H9 (cell line): ENCODE data around the gene CFAP47. TPM values are rescaled to one million over a fixed set of nuclear protein-coding genes. Genes with fewer than 3 reads are reported as not detected.

Source experiments
- DNase-seq: peaks from one replicate; pipeline ENCODE4 v3.0.0-alpha.2; 2017
- H2AFZ ChIP-seq: one replicate; pipeline ENCODE4 v1.6.1; 2013; ENCODE audit warnings: mild to moderate bottlenecking, low read length, control low read depth, moderate library complexity
- H2AK5ac ChIP-seq: 2 replicates; pipeline ENCODE4 v1.6.1; 2013; ENCODE audit warnings: low read length, control low read depth, mixed read lengths; ENCODE audit not compliant: insufficient read length
- H2BK120ac ChIP-seq: one replicate; pipeline ENCODE4 v1.6.1; 2013; ENCODE audit warnings: low read depth, mild to moderate bottlenecking, low read length, control low read depth, inconsistent platforms; ENCODE audit not compliant: poor library complexity, severe bottlenecking
- H2BK12ac ChIP-seq: 2 replicates; pipeline ENCODE4 v1.6.1; 2013; ENCODE audit warnings: low read length, control low read depth, mixed read lengths, low read depth; ENCODE audit not compliant: insufficient read length
- H2BK15ac ChIP-seq: 2 replicates; pipeline ENCODE4 v1.6.1; 2013; ENCODE audit warnings: low read depth, low read length, control low read depth
- H2BK20ac ChIP-seq: one replicate; pipeline ENCODE4 v1.6.1; 2013; ENCODE audit warnings: low read depth, mild to moderate bottlenecking, low read length, control low read depth, inconsistent platforms; ENCODE audit not compliant: poor library complexity, severe bottlenecking
- H2BK5ac ChIP-seq: 2 replicates; pipeline ENCODE4 v1.6.1; 2013; ENCODE audit warnings: low read length, control low read depth, mixed read lengths; ENCODE audit not compliant: insufficient read length
- H3K14ac ChIP-seq: 2 replicates; pipeline ENCODE4 v1.6.1; 2013; ENCODE audit warnings: low read length, control low read depth; ENCODE audit not compliant: insufficient read depth
- H3K18ac ChIP-seq: 2 replicates; pipeline ENCODE4 v1.6.1; 2013; ENCODE audit warnings: low read depth, mild to moderate bottlenecking, mixed read lengths, low read length, control low read depth; ENCODE audit not compliant: insufficient read length
- H3K23ac ChIP-seq: 2 replicates; pipeline ENCODE4 v1.6.1; 2013; ENCODE audit warnings: low read length, control low read depth, mixed read lengths, low read depth; ENCODE audit not compliant: insufficient read length
- H3K23me2 ChIP-seq: 2 replicates; pipeline ENCODE4 v1.6.1; 2013; ENCODE audit warnings: low read depth, mild to moderate bottlenecking, mixed read lengths, low read length, control low read depth; ENCODE audit not compliant: insufficient read length, poor library complexity, severe bottlenecking
- H3K27ac ChIP-seq: 2 replicates; pipeline ENCODE4 v1.5.1; 2013; ENCODE audit warnings: low read length, control low read depth, mixed read lengths, low read depth; ENCODE audit not compliant: insufficient read length
- H3K27me3 ChIP-seq: 2 replicates; pipeline ENCODE4 v1.6.1; 2013; ENCODE audit warnings: low read length, control low read depth, inconsistent platforms; ENCODE audit not compliant: insufficient read depth
- H3K4ac ChIP-seq: 2 replicates; pipeline ENCODE4 v1.6.1; 2013; ENCODE audit warnings: low read depth, mild to moderate bottlenecking, control low read depth, inconsistent platforms, low read length, moderate library complexity
- H3K4me1 ChIP-seq: 2 replicates; pipeline ENCODE4 v1.6.1; 2013; ENCODE audit warnings: low read length, control low read depth, inconsistent platforms; ENCODE audit not compliant: insufficient read depth
- H3K4me2 ChIP-seq: 2 replicates; pipeline ENCODE4 v1.6.1; 2013; ENCODE audit warnings: low read length, control low read depth, mixed read lengths; ENCODE audit not compliant: insufficient read length, insufficient read depth
- H3K56ac ChIP-seq: 2 replicates; pipeline ENCODE4 v1.6.1; 2013; ENCODE audit warnings: low read depth, mild to moderate bottlenecking, mixed read lengths, low read length, control low read depth; ENCODE audit not compliant: insufficient read length
- H3K79me1 ChIP-seq: 2 replicates; pipeline ENCODE4 v1.6.1; 2013; ENCODE audit warnings: low read depth, mild to moderate bottlenecking, moderate library complexity, low read length, control low read depth, inconsistent platforms; ENCODE audit not compliant: insufficient read depth, poor library complexity, severe bottlenecking
- H3K79me2 ChIP-seq: 2 replicates; pipeline ENCODE4 v1.6.1; 2013; ENCODE audit warnings: low read length, control low read depth, inconsistent platforms; ENCODE audit not compliant: insufficient read depth
- H3K9ac ChIP-seq: 2 replicates; pipeline ENCODE4 v1.6.1; 2013; ENCODE audit warnings: low read length, control low read depth, mixed read lengths; ENCODE audit not compliant: insufficient read length; ENCODE audit errors: extremely low read depth
- H3K9me3 ChIP-seq: one replicate; pipeline ENCODE4 v1.6.1; 2013; ENCODE audit warnings: low read depth, low read length, inconsistent platforms; ENCODE audit not compliant: control insufficient read depth
- H3T11ph ChIP-seq: one replicate; pipeline ENCODE4 v1.6.1; 2013; ENCODE audit warnings: mild to moderate bottlenecking, low read length, control low read depth, inconsistent platforms
- H4K20me1 ChIP-seq: one replicate; pipeline ENCODE4 v1.6.1; 2013; ENCODE audit not compliant: control insufficient read depth, insufficient read length, insufficient read depth
- H4K5ac ChIP-seq: 2 replicates; pipeline ENCODE4 v1.6.1; 2013; ENCODE audit warnings: low read depth, mild to moderate bottlenecking, mixed read lengths, low read length, control low read depth; ENCODE audit not compliant: insufficient read length
- H4K8ac ChIP-seq: replicated peaks from 2 replicates; pipeline ENCODE4 v1.6.1; 2013; ENCODE audit warnings: low read length, control low read depth, mixed read lengths, low read depth; ENCODE audit not compliant: insufficient read length
- H4K91ac ChIP-seq: 2 replicates; pipeline ENCODE4 v1.6.1; 2013; ENCODE audit warnings: low read depth, mild to moderate bottlenecking, moderate library complexity, mixed read lengths, low read length, control low read depth; ENCODE audit not compliant: insufficient read length
- H3K27ac Mint-ChIP-seq, 3 experiments: 2 replicates in 2 of 3; 3 replicates in 1 of 3; pipeline ENCODE4 v1.8.0; 2020 to 2021; ENCODE audit warnings: mixed read lengths in 3 of 3, mild to moderate bottlenecking in 1 of 3, moderate library complexity in 1 of 3
- H3K27me3 Mint-ChIP-seq: 2 replicates; pipeline ENCODE4 v1.8.0; 2021; ENCODE audit warnings: low read depth, mild to moderate bottlenecking, moderate library complexity, mixed read lengths
- H3K36me3 Mint-ChIP-seq, 3 experiments: 2 replicates in 2 of 3; 3 replicates in 1 of 3; pipeline ENCODE4 v1.8.0; 2020 to 2021; ENCODE audit warnings: low read depth in 3 of 3, mixed read lengths in 3 of 3; ENCODE audit not compliant: insufficient read depth in 1 of 3
- H3K4me1 Mint-ChIP-seq, 2 experiments: 2 replicates each; pipeline ENCODE4 v1.8.0; 2020; ENCODE audit warnings: mixed read lengths in 2 of 2
- H3K4me3 Mint-ChIP-seq, 2 experiments: 2 replicates in 1 of 2; 3 replicates in 1 of 2; pipeline ENCODE4 v1.8.0; 2020 to 2021; ENCODE audit warnings: mild to moderate bottlenecking in 2 of 2, mixed read lengths in 2 of 2, moderate library complexity in 1 of 2
- H3K9me3 Mint-ChIP-seq, 2 experiments: 2 replicates in 1 of 2; 3 replicates in 1 of 2; pipeline ENCODE4 v1.8.0; 2020; ENCODE audit warnings: mild to moderate bottlenecking in 2 of 2, mixed read lengths in 2 of 2, moderate library complexity in 1 of 2
- WGBS: extraction: QIAGEN DNeasy Blood & Tissue Kit; methylation state at CpG from one replicate; pipeline ENCODE4 v1.1.7; 2013; ENCODE audit warnings: missing lambda C conversion rate, low lambda C conversion rate, mixed read lengths; ENCODE audit not compliant: insufficient read length; ENCODE audit errors: extremely low coverage; 5-methylcytosine and 5-hydroxymethylcytosine counted together
- total RNA-seq: library from RNA; stranded (reverse); gene quantifications from 2 replicates; pipeline ENCODE4 v1.2.1, GENCODE V29; 2021
- TF ChIP-seq, protein P1 (sequence below): fragments of 200-600 bp; sonication (generic); conservative IDR thresholded peaks from 3 replicates; pipeline ENCODE4 v1.8.0; 2021; ENCODE audit warnings: antibody characterized with exemption, mild to moderate bottlenecking

Gene CFAP47
- total RNA-seq, 1 experiment from 2014 or later = not detected

DNA sequence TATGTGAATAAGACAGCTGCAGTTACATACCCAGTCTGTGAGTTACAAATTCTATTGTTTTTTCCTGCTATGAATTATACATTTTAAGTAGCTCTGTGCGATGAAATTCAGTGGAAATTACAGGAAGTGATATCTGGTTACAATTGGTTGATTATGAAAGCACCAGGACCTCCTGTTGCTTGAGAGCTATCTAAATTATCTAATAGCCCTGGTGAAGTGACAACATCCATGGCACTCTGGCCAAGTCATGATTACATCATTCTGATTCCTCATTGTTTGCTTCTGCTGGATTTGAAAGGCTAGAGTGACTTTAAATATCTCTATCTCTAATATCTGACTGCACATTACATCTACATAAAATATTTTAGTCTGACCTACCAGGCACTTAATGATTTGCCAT is 515.0 kb downstream of the CFAP47 start:
- TF ChIP-seq, protein P1, sequence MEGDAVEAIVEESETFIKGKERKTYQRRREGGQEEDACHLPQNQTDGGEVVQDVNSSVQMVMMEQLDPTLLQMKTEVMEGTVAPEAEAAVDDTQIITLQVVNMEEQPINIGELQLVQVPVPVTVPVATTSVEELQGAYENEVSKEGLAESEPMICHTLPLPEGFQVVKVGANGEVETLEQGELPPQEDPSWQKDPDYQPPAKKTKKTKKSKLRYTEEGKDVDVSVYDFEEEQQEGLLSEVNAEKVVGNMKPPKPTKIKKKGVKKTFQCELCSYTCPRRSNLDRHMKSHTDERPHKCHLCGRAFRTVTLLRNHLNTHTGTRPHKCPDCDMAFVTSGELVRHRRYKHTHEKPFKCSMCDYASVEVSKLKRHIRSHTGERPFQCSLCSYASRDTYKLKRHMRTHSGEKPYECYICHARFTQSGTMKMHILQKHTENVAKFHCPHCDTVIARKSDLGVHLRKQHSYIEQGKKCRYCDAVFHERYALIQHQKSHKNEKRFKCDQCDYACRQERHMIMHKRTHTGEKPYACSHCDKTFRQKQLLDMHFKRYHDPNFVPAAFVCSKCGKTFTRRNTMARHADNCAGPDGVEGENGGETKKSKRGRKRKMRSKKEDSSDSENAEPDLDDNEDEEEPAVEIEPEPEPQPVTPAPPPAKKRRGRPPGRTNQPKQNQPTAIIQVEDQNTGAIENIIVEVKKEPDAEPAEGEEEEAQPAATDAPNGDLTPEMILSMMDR = no peak
- Histone ChIP-seq H4K8ac (no peak overlapping the region), H3K23ac (no peak overlapping the region), H2BK5ac (no peak overlapping the region), H3K18ac (no peak overlapping the region), H2BK15ac (no peak overlapping the region), H3K4me1 (no peaks in the 10 kb centered on the region), H4K91ac (no peak overlapping the region), H3K9ac (no peak overlapping the region), H3K27ac (no peak overlapping the region), H3K4me2 (no peak overlapping the region), H2AK5ac (no peak overlapping the region), H3T11ph (no peak overlapping the region), H3K23me2 (no peaks in the 10 kb centered on the region), H2AFZ (no peak overlapping the region), H3K79me1 (no peaks in the 10 kb centered on the region), H3K27me3 (no peaks in the 10 kb centered on the region), H3K9me3 (peaks cover 9% of the 10 kb centered on the region), H3K56ac (no peak overlapping the region), H3K14ac (no peak overlapping the region), H3K4ac (no peak overlapping the region), H2BK120ac (no peak overlapping the region), H4K20me1 (no peaks in the 10 kb centered on the region), H4K5ac (no peak overlapping the region), H2BK20ac (no peak overlapping the region), H3K79me2 (no peaks in the 10 kb centered on the region), H2BK12ac (no peak overlapping the region)
- no CpG with 5 or more reads among the region's 1 CpG for WGBS
- peaks cover 53 to 56% of the 10 kb centered on the region in 2 experiments for H3K9me3 Mint-ChIP-seq
- no peak for DNase-seq
- H3K27me3 Mint-ChIP-seq = no peaks in the 10 kb centered on the region; the same call in 1 of the 2 replicates
- H3K36me3 Mint-ChIP-seq = peaks cover 0 to 2% (median 0%) of the 10 kb centered on the region in 3 experiments; a peak in 2 of 7 replicates
- no peak overlapping the region for H3K4me3 Mint-ChIP-seq
- H3K27ac Mint-ChIP-seq = no peak overlapping the region
- no peaks in the 10 kb centered on the region for H3K4me1 Mint-ChIP-seq

Other genes with a start within 250 kb of the CFAP47 start
- not detected in 2 replicates for gene MAGEB16, start 121.4 kb upstream of the CFAP47 start, total RNA-seq